HepG2 (cell line): ENCODE results near the gene LYZL6. TPM values are rescaled to one million over a fixed set of nuclear protein-coding genes. Genes with fewer than 3 reads are reported as not detected.

Experiments used
- ASH2L ChIP-seq: fragments of 300-600, 200-600 bp; sonication (generic); IDR thresholded peaks from 2 replicates; pipeline ENCODE4 v1.7.0; 2017; ENCODE audit warnings: low read depth, mild to moderate bottlenecking, moderate library complexity, mixed read lengths, low read length; ENCODE audit not compliant: insufficient read length
- CTCF ChIP-seq: sonication (generic); formaldehyde crosslinking; IDR thresholded peaks from 2 replicates; pipeline ENCODE4 v1.5.0; 2020; ENCODE audit warnings: mild to moderate bottlenecking, missing genetic modification reagents, moderate library complexity
- FOXA1 ChIP-seq, 2 experiments: fragments of 450-650 bp in 1 of 2; sonication (generic) in 1 of 2; formaldehyde crosslinking in 1 of 2; IDR thresholded peaks; 2 replicates each; pipeline versions ENCODE4 v1.4.0 to v1.6.1; 2016 to 2020; ENCODE audit warnings: missing genetic modification reagents in 1 of 2
- FOXA3 ChIP-seq: IDR thresholded peaks from 2 replicates; pipeline ENCODE4 v1.6.1; 2016; ENCODE audit warnings: missing genetic modification reagents, missing compliant biosample characterization
- IRF2 ChIP-seq: IDR thresholded peaks from 2 replicates; pipeline ENCODE4 v1.6.1; 2018; ENCODE audit warnings: missing genetic modification reagents, missing compliant biosample characterization
- KLF6 ChIP-seq: IDR thresholded peaks from 2 replicates; pipeline ENCODE4 v1.8.0; 2016; ENCODE audit warnings: missing biosample characterization, missing genetic modification reagents
- MAF1 ChIP-seq: sonication (generic); formaldehyde crosslinking; IDR thresholded peaks from 2 replicates; pipeline ENCODE4 v1.5.0; 2020; ENCODE audit warnings: missing genetic modification reagents, borderline replicate concordance
- MAZ ChIP-seq, 2 experiments: sonication (generic) in 1 of 2; formaldehyde crosslinking in 1 of 2; IDR thresholded peaks; 2 replicates each; pipeline versions ENCODE4 v1.5.0 to v1.6.1; 2012 to 2020; ENCODE audit warnings: low read depth in 2 of 2, mild to moderate bottlenecking in 2 of 2, borderline replicate concordance in 1 of 2, improper control_type of control experiment in 1 of 2, low read length in 1 of 2, missing genetic modification reagents in 1 of 2, moderate library complexity in 1 of 2
- MEIS2 ChIP-seq: sonication (generic); formaldehyde crosslinking; IDR thresholded peaks from 2 replicates; pipeline ENCODE4 v1.9.0; 2021; ENCODE audit warnings: mild to moderate bottlenecking, missing genetic modification reagents
- NR3C1 ChIP-seq: sonication (generic); formaldehyde crosslinking; IDR thresholded peaks from 2 replicates; pipeline ENCODE4 v1.4.0; 2020; ENCODE audit warnings: missing genetic modification reagents
- PAWR ChIP-seq: sonication (generic); formaldehyde crosslinking; IDR thresholded peaks from 2 replicates; pipeline ENCODE4 v1.4.0; 2020; ENCODE audit warnings: missing genetic modification reagents, mild to moderate bottlenecking, borderline replicate concordance
- POLR2AphosphoS5 ChIP-seq: IDR thresholded peaks from 2 replicates; pipeline ENCODE4 v1.6.1; 2012; ENCODE audit warnings: low read depth, low read length
- RARA ChIP-seq: IDR thresholded peaks from 2 replicates; pipeline ENCODE4 v1.6.1; 2016; ENCODE audit warnings: missing genetic modification reagents, missing compliant biosample characterization
- SPEN ChIP-seq: sonication (generic); formaldehyde crosslinking; IDR thresholded peaks from 2 replicates; pipeline ENCODE4 v1.5.1; 2020; ENCODE audit warnings: low read depth, mild to moderate bottlenecking, missing genetic modification reagents
- ZNF720 ChIP-seq: sonication (generic); formaldehyde crosslinking; IDR thresholded peaks from 2 replicates; pipeline ENCODE4 v1.4.0; 2020; ENCODE audit warnings: missing genetic modification reagents
- ZNF83 ChIP-seq: sonication (generic); formaldehyde crosslinking; IDR thresholded peaks from 2 replicates; pipeline ENCODE4 v1.4.0; 2020; ENCODE audit warnings: missing genetic modification reagents, mild to moderate bottlenecking, borderline replicate concordance
- ZSCAN22 ChIP-seq: sonication (generic); formaldehyde crosslinking; IDR thresholded peaks from 2 replicates; pipeline ENCODE4 v1.4.0; 2020; ENCODE audit warnings: mild to moderate bottlenecking, missing genetic modification reagents
- ZSCAN25 ChIP-seq: sonication (generic); formaldehyde crosslinking; IDR thresholded peaks from 2 replicates; pipeline ENCODE4 v1.8.0; 2022; ENCODE audit warnings: mild to moderate bottlenecking, missing genetic modification reagents
- polyA plus RNA-seq, 8 experiments: library from polyadenylated mRNA; depleted of rRNA in 3 of 8; stranded (reverse) in 7 of 8; unstranded in 1 of 8; fragments of >200 nt; fragmentation: Illumina TruSeq in 4 of 8; extraction: Trizol in 4 of 8; gene quantifications; 2 replicates each; pipeline versions ENCODE4 v1.2.1 to v1.2.3, GENCODE V29; 2011 to 2016; ENCODE audit warnings: low read depth in 4 of 8, missing spikeins in 1 of 8, mixed read lengths in 1 of 8; ENCODE audit not compliant: insufficient read depth in 1 of 8
- total RNA-seq, 5 experiments: library from RNA; depleted of rRNA; stranded (reverse); fragments of >200 nt; fragmentation: Illumina TruSeq; extraction: Trizol; gene quantifications; 2 replicates each; pipeline ENCODE4 v1.2.3, GENCODE V29; 2016; ENCODE audit warnings: low read depth in 1 of 5
- TF ChIP-seq, protein P1 (sequence below): sonication (generic); formaldehyde crosslinking; IDR thresholded peaks from 2 replicates; pipeline ENCODE4 v1.8.1; 2023; ENCODE audit warnings: missing genetic modification reagents, inconsistent platforms, borderline replicate concordance
- TF ChIP-seq, protein P2 (sequence below): sonication (generic); formaldehyde crosslinking; IDR thresholded peaks from 2 replicates; pipeline ENCODE4 v1.5.1; 2020; ENCODE audit warnings: mild to moderate bottlenecking, missing genetic modification reagents, moderate library complexity
- TF ChIP-seq, protein P3 (sequence below): sonication (generic); formaldehyde crosslinking; IDR thresholded peaks from 2 replicates; pipeline ENCODE4; 2020; ENCODE audit warnings: missing genetic modification reagents, mild to moderate bottlenecking, borderline replicate concordance

LYZL6 gene
- total and polyA plus RNA-seq, 2 of the 13 experiments (the other 11 are each of a cell fraction or from before 2014, with no cell fraction given), result not detected

DNA sequence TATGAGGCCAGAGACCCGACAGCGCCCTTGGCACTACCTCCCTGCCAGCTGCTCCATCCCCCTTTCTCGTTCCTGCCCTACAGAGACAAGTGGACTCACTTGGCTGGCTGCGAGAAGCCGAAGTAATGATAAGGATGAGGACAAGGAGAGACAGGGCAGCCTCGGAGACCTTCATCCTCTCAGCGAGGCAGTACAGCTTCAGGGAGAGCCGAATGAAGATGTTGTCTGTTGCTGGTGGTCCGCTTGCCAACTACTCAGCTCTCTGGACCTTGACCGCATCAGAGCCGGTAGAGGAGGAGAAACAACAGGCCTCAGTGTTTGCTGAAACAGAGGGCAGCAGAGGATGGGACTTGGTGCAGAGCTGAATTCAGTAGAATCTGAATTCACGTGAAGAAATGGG lies 37.7 kb upstream of the LYZL6 start, which contains the start of gene CCL16 (continued):
- TF ChIP-seq ASH2L (no peak), PAWR (no peak), RARA (CRISPR knock-in tag) (peak; percentile 47), MAZ (IDR thresholded peaks at IDR 0.05; ENCODE audit: borderline replicate concordance, low read depth, low read length) (no peak), MAZ (CRISPR knock-in tag; IDR thresholded peaks at IDR 0.05; ENCODE audit: low read depth) (no peak), MEIS2 (CRISPR knock-in tag) (no peak), ZSCAN25 (CRISPR knock-in tag) (no peak), FOXA3 (peak; percentile 65; the same call in 1 of the 2 replicates), ZSCAN22 (CRISPR knock-in tag) (no peak), MAF1 (CRISPR knock-in tag) (no peak), SPEN (peak; percentile 28; the same call in 1 of the 2 replicates), ZNF720 (no peak), CTCF (peak; percentile 58), ZNF83 (CRISPR knock-in tag) (no peak), POLR2AphosphoS5 (peak; percentile 52), IRF2 (CRISPR knock-in tag) (no peak), KLF6 (CRISPR knock-in tag) (no peak), FOXA1 (IDR thresholded peaks at IDR 0.05) (no peak), FOXA1 (CRISPR knock-in tag; IDR thresholded peaks at IDR 0.05) (peak; percentile 59; the same call in 1 of the 2 replicates), NR3C1 (CRISPR knock-in tag) (no peak)
- TF ChIP-seq, protein P1, sequence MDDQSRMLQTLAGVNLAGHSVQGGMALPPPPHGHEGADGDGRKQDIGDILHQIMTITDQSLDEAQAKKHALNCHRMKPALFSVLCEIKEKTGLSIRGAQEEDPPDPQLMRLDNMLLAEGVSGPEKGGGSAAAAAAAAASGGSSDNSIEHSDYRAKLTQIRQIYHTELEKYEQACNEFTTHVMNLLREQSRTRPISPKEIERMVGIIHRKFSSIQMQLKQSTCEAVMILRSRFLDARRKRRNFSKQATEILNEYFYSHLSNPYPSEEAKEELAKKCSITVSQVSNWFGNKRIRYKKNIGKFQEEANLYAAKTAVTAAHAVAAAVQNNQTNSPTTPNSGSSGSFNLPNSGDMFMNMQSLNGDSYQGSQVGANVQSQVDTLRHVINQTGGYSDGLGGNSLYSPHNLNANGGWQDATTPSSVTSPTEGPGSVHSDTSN (CRISPR knock-in tag), result no peak
- TF ChIP-seq, protein P2, sequence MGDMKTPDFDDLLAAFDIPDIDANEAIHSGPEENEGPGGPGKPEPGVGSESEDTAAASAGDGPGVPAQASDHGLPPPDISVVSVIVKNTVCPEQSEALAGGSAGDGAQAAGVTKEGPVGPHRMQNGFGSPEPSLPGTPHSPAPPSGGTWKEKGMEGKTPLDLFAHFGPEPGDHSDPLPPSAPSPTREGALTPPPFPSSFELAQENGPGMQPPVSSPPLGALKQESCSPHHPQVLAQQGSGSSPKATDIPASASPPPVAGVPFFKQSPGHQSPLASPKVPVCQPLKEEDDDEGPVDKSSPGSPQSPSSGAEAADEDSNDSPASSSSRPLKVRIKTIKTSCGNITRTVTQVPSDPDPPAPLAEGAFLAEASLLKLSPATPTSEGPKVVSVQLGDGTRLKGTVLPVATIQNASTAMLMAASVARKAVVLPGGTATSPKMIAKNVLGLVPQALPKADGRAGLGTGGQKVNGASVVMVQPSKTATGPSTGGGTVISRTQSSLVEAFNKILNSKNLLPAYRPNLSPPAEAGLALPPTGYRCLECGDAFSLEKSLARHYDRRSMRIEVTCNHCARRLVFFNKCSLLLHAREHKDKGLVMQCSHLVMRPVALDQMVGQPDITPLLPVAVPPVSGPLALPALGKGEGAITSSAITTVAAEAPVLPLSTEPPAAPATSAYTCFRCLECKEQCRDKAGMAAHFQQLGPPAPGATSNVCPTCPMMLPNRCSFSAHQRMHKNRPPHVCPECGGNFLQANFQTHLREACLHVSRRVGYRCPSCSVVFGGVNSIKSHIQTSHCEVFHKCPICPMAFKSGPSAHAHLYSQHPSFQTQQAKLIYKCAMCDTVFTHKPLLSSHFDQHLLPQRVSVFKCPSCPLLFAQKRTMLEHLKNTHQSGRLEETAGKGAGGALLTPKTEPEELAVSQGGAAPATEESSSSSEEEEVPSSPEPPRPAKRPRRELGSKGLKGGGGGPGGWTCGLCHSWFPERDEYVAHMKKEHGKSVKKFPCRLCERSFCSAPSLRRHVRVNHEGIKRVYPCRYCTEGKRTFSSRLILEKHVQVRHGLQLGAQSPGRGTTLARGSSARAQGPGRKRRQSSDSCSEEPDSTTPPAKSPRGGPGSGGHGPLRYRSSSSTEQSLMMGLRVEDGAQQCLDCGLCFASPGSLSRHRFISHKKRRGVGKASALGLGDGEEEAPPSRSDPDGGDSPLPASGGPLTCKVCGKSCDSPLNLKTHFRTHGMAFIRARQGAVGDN (CRISPR knock-in tag), result peak; percentile 54; the same call in 1 of the 2 replicates
- TF ChIP-seq, protein P3, sequence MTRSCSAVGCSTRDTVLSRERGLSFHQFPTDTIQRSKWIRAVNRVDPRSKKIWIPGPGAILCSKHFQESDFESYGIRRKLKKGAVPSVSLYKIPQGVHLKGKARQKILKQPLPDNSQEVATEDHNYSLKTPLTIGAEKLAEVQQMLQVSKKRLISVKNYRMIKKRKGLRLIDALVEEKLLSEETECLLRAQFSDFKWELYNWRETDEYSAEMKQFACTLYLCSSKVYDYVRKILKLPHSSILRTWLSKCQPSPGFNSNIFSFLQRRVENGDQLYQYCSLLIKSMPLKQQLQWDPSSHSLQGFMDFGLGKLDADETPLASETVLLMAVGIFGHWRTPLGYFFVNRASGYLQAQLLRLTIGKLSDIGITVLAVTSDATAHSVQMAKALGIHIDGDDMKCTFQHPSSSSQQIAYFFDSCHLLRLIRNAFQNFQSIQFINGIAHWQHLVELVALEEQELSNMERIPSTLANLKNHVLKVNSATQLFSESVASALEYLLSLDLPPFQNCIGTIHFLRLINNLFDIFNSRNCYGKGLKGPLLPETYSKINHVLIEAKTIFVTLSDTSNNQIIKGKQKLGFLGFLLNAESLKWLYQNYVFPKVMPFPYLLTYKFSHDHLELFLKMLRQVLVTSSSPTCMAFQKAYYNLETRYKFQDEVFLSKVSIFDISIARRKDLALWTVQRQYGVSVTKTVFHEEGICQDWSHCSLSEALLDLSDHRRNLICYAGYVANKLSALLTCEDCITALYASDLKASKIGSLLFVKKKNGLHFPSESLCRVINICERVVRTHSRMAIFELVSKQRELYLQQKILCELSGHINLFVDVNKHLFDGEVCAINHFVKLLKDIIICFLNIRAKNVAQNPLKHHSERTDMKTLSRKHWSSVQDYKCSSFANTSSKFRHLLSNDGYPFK (CRISPR knock-in tag), result no peak
